ENCODE measurements around the gene DYSF.

DYSF gene

DNA sequence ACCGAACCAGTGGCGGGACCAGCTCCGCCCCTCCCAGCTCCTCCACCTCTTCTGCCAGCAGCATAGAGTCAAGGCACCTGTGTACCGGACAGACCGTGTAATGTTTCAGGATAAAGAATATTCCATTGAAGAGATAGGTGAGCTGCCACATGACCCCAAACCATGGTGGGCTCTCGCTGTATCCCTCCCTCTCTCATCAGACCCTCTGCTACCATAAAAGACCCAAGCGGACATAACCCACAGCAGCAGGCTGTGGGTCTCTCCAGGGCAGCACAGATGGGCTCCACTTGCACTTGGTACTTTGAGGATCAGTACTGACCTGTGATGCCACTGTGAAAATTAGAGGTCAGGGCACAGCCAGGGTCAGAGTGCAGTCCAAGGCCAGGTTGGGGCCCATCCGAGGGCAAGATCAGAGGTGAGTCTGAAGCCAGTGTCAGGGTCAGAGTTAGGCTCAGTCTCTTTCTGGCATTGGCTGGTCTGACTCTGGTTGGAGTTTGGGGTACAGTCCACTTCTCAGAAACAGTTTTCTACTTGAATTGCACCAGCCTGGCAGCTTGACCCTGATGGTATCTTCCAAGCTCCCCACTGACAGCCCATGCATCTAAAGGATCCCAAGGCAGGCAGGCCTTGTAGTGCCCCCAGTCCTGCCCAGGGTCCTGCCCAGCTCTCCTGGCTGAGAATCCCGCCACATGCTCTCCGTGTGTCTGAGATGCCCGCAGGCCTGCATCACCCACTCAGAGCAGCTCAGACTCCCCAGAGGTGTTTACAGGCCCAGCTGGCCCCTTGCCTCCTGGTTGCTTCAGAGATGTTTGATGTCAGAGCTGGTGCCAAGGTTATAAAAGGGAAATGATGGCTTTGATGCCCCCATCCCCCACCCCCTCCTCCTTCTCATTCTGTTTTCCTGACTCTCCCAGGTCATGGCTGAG is 212.1 kb downstream of the DYSF start:
- no peak for DNase-seq

DNA sequence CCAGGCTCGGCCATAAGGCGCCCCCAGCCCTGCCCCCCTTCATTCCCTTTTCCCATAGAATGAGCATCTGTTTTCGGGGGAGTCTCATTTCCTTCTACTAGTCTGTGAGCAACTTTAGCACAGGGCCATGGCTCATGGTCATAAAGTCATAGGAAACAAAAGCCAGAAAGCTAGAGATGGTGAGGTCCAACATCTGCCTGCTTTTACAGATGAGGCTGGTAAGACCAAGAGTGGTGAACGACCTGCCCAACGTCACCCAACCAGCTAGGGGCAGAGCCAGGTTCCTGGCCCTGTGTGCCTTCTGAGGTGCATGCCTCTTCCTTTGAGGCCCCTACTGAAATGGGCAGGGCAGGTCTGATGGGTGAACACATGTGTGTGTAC is 212.7 kb downstream of the DYSF start:
- DNase-seq: no peak

DNA sequence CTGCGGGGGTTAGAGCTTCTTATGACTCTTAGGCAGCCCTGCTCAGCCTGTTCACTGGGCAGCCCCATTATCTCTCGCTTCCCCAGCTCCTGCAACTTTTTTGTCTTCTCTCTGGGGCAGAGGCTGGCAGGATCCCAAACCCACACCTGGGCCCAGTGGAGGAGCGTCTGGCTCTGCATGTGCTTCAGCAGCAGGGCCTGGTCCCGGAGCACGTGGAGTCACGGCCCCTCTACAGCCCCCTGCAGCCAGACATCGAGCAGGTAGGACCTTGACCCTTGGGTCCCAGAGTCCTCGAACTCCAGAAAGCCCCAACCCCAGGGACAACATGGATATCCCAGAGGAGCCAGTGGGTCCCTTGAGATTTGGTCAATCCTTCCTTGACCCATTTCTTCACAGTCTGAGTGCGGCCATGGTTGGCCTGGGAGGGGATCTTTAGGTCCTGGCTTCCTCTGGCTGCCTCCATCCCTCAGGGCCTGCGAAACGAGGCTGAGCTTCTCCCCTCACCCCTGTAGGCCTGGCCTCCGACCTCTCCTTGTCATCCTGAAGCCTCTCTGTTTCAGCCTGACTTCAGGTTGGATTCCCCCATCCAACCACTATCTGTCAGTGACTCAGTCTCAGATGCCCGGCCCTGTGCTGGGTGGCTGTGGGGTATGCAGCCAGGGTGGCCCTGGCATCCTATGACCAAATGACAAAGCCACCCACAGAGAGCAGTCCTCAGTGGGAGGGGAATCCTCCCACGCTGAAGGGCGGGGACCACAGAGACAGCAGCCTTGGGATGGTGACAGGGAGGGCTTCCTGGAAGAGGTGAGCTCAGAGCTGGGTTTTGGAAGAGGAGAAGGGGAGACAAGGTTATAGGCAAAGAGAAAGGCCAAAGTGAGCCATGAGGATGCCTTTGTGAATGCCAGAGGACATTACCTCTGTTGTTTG is 214.2 kb downstream of the DYSF start:
- no peak for DNase-seq

DNA sequence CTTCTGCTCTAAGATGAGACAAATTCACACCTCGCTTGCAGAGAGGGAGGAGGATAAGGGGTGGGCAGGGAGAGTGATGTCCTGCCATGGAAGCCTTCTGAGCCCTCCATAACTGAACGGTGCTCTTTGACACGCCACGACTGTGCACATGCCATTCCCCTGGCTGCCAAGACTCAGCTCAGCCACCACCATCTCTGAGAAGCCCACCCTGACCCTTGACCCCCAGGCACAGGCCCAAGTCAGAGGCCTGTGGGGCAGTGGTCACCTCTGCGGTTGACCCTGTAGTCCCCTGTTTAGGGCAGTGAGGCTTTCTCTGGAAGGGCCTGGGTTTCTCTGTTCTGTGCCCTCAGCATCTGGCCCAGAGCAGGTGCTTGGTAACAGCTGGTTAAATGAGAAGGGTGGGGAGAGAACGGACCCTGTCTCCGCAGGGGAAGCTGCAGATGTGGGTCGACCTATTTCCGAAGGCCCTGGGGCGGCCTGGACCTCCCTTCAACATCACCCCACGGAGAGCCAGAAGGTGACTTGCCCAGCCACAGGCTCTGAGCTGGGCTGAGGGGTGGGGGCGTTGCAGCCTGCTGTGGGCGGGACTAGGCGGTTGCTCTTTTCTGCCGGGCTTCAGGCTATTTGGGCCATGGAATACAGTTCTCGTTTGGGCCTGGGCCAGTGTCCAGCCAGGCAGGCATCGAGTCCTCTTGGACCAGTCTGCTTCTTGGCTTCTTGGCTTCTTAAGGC is 215.1 kb downstream of the DYSF start:
- DNase-seq: no peak

DNA sequence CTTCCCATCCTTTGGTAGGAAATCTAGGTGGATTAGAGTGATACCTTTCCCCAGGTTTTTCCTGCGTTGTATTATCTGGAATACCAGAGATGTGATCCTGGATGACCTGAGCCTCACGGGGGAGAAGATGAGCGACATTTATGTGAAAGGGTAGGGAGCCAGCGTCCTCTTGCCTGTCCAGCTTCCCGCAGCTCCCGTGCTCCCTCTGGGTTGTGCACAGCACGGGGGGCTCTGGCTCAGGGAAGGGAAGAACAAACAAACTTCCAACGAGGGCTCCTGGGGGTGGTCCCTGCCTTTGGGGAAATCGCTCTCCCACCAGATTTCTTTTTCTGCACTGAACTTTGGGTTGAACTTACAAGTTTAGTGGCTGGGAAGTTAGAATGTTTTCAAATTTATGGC is 215.7 kb downstream of the DYSF start:
- DNase-seq: no peak

DNA sequence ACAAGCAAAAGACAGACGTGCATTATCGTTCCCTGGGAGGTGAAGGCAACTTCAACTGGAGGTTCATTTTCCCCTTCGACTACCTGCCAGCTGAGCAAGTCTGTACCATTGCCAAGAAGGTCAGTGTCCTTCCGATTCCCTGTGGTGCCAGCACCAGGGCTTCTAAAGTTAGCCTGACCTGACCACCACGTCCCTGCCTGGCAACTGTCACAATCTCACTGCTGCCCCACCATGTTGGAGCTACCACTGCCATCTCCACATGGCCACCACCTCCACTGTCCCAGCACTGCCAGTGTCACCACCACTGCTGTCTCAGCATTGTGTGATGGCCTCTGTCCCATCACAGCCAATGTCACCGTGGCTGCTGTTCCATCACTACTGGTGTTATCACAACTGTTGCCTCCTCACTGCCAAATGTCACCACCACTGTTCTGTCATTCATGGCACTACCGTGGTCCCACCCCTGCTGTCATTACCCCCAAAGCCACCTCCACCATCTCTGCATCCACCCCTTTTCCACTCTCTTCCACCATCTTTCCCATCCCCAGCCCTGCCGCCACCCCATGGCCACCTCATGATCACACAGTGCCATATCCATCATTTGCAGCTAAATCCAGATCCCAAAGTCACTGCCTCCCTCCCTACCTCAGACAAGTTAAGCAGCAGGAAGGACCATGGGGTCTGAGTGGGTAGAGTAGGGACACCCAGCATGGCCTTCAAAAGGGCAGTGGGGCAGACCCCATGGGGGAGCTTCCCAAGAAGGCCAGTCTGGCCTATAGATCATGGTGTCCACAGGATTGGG is 216.5 kb downstream of the DYSF start:
- no peak for DNase-seq

DNA sequence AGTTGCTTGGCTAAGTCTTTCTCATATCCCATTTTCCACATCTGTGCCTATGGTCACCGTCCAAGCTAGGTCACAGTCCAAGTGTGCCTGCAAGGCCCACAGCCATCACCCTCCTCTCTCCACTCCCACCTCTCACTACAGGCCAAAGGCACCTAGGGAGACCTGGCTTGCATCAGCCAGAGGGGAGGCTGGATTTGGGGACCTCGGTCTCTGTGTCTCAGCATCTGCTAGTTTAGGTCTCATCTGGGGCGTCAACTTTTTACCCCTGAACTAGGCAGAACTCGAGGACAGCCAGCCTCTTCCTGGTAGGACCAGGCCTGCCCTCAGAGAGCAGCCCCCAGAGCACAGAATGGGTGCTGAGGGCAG is 217.1 kb downstream of the DYSF start:
- no peak for DNase-seq

DNA sequence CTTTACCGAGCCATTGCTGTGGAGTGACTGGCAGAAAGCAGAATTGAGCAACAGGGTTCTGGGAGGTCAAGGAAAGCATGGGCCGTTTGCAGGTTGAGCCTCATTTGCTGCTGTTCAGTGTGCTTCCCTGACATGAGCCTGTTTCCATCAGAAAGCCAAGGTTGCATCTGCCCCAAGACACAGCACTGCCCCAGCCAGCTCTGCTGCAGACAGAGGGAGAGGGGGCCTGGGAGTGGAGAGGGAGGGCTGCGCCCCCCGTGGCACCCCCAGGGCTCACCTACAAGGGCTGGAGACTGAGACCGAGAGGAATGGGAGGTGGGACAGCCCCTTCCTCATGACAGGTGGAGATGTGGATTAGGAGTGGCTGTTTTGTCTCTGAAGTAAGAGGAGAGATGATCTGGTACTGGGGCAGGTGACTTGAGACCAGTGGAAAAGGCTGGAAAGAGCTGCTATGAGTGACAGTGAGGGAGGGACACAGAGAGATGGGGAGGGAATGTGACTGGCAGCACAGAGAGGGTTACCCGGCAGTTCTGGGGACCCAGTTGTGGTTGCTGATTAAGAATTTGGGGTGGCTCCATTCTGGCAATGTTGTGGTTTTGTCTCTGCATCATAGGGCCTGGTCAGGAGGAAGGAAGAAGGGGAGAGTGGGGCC is 218.0 kb downstream of the DYSF start:
- no peak for DNase-seq

DNA sequence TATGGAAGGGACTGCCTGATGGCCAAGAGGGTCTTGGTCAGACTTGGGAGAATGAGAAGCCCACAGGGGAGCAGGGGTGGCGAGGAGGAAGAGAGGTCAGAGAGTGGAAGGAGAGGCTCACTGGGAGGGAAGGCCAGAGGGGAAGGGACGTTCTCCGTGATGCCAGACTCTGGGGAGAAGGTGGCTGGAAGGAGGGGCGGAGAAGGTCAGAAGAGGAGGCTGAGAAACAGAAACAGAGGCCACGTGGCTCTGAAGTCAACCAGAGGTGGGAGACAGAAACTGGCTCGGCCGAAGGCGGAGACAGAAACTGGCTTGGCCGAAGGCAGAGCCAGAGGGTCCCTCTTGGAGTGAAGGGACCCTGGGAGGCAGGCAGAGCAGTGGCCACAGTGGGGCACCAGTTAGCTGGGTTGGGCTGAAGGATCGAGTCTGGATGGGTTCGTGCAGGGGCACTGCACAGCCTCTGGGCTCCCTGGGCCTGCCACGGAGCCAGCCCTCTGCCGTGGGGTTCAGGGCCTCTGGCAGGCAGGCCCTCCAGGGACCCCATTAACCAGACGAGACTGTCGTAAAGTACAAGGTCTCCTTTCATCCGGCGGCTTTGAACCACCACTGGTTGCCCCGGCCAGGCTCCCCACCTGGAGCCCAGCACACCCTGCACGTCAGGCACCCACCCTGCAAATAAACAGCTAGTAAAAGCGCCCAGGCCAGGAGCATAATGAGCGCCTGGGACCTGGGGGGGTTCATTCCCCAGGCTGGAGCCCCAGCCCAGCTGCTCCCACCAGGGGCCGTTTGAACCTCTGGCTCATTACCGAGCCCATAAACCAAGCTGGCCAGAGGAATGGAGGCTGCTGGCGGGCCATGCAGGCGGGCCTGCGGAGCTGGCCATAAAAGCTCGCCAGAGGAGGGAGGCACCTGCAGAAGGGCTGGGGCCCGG is 218.8 kb downstream of the DYSF start:
- DNase-seq: no peak

DNA sequence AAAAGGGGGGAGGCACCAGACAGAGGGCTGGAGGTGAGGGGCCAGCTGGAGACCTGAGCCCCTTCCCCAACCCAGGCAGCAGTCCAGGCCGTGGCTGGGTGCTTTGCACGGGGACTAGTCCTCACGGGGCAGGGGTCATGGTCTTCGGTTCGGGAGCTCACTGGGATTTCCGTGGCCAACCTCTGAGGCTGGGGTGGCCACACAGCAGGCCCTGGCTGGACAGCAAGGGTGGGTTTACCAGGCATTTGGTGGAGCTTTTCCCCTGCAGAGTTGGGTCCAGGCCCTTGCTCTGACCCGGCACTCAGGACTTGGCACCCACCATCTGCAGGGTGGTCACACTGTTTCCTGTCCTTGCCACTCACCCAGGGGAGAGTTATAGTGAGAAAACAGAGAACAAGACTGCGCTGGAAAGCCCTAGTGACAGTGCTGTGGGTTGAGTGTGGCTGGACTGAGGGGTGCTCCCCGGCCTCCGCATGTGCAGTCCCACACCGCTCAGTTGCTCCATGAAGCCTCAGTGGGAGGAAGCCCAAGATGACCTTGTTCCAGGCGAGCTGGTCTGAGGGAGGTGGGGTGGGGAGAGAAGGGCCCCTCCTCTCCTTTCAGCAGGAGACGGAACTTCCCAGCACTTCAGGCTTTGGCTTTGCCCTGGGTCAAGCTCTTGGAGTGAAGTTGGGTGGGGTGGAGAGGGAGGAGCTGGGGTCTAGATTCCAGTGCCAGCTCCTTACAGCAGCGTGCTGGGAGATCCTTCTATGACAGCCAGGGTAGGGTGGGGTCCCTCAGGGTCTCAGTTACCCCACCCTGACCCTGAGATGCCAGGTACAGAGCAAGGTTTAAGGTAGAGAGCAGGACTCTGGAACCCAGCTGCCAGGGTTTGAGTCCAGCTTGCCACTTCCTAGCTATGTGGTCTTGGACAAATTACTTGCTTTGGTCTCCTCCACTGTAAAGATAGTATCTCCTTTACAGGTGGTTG is 219.8 kb downstream of the DYSF start:
- no peak for DNase-seq

DNA sequence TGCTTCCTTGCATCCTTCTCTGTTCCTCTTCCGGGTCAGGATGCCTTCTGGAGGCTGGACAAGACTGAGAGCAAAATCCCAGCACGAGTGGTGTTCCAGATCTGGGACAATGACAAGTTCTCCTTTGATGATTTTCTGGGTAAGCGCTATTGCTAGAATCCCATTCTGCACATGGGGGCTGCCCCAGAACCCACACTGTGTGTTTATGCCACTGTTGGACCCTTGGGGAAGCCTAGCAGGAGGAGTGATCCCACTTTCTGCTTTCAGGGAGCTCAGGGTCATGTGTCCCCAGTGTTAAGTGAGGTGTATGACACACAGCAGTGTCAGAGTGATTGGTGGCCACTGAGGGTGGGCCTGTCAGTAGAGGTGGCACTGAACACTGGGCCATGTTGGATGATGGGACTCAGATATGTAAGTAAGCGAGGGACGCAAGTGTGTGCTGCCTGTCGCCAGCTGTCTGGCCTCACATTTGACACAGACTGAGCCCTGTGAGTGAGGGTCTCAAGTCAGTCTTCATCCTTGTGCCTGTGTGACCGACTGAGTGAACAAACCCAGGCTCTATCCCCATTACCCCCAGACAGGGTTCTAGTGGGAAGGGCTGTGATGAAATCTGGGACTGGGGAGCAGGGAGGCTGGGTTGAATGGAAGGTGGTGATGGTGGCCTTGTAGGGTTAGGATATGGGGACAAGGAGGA is 220.9 kb downstream of the DYSF start:
- no peak for DNase-seq

DNA sequence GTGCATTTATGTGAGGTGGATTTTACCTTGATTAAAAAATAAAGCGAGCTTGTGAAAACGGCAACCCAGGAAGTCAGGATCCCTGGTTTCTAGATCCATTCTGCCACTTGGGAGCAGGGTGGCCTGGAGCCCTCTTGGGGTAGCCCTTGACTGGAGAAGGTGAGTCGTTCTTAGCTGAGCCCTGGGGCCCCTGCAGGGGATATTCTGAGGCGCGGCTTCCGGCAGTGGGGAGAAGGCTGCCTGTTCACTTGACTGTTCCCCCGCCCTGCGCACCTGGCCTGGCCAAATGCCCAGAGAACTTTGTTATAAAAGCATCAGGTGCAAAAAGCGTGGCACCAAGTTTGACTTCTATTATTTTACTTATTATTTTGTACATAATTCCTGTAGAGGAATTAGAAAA is 221.9 kb downstream of the DYSF start:
- DNase-seq: peak; percentile 53

DNA sequence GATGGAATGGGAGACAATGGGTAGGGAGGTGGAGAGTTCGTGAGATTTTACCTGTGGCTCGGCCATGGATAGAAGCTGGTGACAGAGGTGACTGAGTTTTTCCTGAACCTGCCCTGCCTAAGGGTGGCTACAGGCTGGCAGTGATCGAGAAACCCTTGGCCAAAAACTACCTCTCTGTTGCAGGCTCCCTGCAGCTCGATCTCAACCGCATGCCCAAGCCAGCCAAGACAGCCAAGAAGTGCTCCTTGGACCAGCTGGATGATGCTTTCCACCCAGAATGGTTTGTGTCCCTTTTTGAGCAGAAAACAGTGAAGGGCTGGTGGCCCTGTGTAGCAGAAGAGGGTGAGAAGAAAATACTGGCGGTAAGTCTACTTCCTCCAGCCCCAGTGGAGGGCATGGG is 225.5 kb downstream of the DYSF start:
- DNase-seq: no peak

DNA sequence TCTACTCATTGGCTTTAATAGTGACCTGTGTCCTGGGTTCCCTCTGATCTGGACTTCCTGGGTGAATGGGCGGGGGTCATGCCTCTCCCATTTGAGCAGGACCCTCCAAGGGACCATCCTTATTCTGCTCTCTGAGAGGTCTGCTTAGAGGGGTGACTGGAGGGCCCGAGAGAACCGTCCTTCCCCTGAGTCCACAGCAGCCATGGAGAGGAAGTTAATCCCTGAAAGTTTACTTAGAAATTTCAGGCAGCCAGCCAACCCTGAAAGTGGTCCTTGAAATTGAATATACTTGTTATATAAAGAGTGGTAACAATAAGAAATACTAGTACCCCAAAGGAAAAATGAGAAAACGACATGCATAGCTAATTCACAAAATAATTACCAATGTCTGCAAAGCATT is 226.1 kb downstream of the DYSF start:
- peak; percentile 7 for DNase-seq

DNA sequence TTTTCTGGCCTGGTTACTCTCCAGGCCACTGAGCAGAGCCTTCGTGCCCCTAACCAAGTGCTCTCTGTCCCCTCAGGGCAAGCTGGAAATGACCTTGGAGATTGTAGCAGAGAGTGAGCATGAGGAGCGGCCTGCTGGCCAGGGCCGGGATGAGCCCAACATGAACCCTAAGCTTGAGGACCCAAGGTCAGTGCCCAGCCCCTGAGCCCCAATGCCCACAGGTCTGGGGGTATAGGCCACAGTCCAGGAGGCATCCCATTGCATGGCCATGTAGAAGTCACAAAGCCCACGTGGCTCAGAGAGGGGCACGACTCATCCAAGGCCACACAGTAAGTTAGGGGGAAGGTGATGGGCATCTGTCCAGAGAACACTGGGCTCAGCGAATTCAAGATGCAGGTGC is 227.6 kb downstream of the DYSF start:
- no peak for DNase-seq

DNA sequence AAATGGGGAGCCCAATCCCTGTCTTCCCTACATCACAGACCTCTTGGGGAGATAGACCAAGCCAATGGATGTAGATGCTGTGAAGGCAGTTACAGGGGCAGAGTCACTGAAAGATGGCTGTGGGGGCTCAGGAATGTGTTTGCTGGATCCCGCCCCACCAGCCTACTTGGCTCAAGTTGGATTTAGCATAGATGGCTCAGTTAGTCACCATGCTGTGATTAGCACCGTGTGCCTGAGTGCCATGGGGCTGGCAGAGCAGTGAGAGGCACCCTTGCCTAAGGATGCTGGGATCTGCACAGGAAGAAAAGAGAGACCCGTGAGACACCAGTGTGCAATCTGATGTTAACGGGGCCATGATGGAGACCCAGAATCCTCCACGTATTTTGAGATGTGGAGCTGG is 228.3 kb downstream of the DYSF start:
- no peak for DNase-seq

DNA sequence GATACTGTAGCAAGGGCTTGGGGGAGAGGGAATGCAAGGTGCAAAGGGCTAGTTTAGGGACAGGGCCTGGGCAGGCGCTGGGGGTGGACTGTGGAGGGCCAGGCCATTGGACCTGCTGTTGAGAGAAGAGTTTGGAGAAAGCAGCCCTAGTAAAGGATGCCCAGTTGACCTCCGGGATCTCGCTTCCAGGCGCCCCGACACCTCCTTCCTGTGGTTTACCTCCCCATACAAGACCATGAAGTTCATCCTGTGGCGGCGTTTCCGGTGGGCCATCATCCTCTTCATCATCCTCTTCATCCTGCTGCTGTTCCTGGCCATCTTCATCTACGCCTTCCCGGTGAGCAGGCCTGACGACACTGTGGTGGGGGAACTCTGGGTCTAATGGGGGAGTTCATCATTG is 229.0 kb downstream of the DYSF start:
- no peak for DNase-seq

DNA sequence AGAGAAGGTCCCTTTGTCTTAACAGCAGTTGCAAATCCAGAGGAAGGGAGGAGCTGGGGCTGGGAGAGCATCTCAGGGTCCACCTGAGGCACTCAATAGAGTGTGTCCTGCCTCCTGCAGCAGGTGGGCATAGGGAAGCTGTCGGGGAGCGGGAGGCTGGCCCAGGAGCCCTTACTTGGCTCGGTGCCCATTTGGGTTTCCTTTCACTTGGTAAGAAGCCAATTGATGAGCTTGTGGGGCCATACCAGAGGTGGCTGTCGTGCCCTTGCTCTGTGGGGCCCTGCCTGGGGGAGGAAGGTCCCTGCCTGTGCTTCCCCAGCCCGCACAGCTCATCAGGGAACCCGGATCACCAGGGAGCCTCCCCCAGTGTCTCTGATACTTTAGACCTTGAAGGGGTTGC is 229.7 kb downstream of the DYSF start:
- DNase-seq: peak; percentile 34

DNA sequence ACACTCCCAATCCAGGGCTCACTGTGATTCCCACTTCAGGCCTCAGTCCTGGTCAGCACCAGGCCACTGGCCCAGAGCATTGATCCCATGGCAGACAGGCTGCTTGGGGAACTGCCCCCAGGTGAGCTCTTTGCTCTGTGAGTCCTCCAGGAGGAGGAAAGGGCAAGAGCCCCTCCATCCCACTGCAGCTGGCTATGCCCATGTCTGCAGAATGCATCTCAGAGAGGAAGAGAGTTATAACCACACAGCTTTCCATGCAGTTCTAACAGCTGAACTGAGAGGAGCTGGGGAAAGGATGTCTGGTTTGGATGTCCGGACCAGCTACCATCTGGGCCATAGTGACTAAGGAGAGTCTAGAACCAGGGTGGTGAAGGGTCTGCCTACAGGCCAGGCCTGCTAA is 230.3 kb downstream of the DYSF start:
- no peak for DNase-seq

All from NCI-H510A (cell line).